AG04450 (cell line): Measurements from ENCODE around the gene TMEM9B. TPM values are rescaled to one million over a fixed set of nuclear protein-coding genes. Genes with fewer than 3 reads are reported as not detected.

Experiments
- CTCF ChIA-PET: fragments of 300-600, 350-600 bp; formaldehyde crosslinking; extraction: SDS; loops from one replicate; lab custom pipeline; 2022; ENCODE audit warnings: antibody characterized with exemption, inconsistent platforms; lab: Charles Lee
- POLR2A ChIA-PET: fragments of 350-600 bp; formaldehyde crosslinking; extraction: SDS; loops from one replicate; lab custom pipeline; 2021; ENCODE audit warnings: antibody characterized with exemption, inconsistent platforms; lab: Yijun Ruan, JAX
- DNase-seq: peaks from one replicate; pipeline ENCODE4 v3.0.0-alpha.2; 2011; ENCODE audit warnings: low read depth, low spot score
- H3K27ac ChIP-seq: one replicate; pipeline ENCODE4 v1.5.1; 2012; ENCODE audit warnings: low read depth, low read length, control low read depth
- H3K27me3 ChIP-seq: one replicate; pipeline ENCODE4 v1.6.0; 2012; ENCODE audit warnings: low read length; ENCODE audit not compliant: control insufficient read depth, insufficient read depth
- H3K4me3 ChIP-seq: 2 replicates; pipeline ENCODE4 v1.5.1; 2011; ENCODE audit warnings: mild to moderate bottlenecking, low read depth, low read length, control low read depth
- H3K9me3 ChIP-seq: 2 replicates; pipeline ENCODE4 v1.5.1; 2012; ENCODE audit warnings: low read length; ENCODE audit not compliant: control insufficient read depth, insufficient read depth
- CTCF ChIP-seq: IDR thresholded peaks from 2 replicates; pipeline ENCODE4 v1.5.1; 2011; ENCODE audit warnings: low read depth, low read length, control low read depth, inconsistent platforms
- polyA plus RNA-seq: library from polyadenylated mRNA; depleted of rRNA; stranded (reverse); fragments of >200 nt; gene quantifications from 2 replicates; pipeline ENCODE4 v1.2.3, GENCODE V29; 2011

Gene TMEM9B
- polyA plus RNA-seq, 1 experiment = 53.9 TPM

GRCh38 chr11:8933931-8934330 lies 30.3 kb downstream of the TMEM9B start:
- ChIA-PET POLR2A (no interaction called here), CTCF (interaction anchor here (0.5 to 1.1 kb wide), 2 partner anchors 8 to 31 kb away, joined by 3 to 6 read pairs; partner anchors contain the start of gene ASCL3)
- Histone ChIP-seq H3K27me3 (no peaks in the 10 kb centered on the region), H3K4me3 (no peak overlapping the region), H3K27ac (no peak overlapping the region), H3K9me3 (no peaks in the 10 kb centered on the region)
- peak; percentile 23; the same call in 1 of the 2 replicates for TF ChIP-seq CTCF
- no peak for DNase-seq

GRCh38 chr11:8932564-8933180 lies 31.6 kb downstream of the TMEM9B start, which contains the start of gene C11orf16:
Gene C11orf16 (minus strand): TSS chr11:8932947. CDS start chr11:8932308, 639 bp downstream.
- TF ChIP-seq CTCF = no peak
- H3K27ac ChIP-seq = no peak within 1 kb of the TSS
- H3K27me3 ChIP-seq = no peaks in the 10 kb centered on the region
- H3K4me3 ChIP-seq = no peak within 1 kb of the TSS
- no peak for DNase-seq
- ChIA-PET CTCF (no interaction called here), POLR2A (no interaction called here)
- H3K9me3 ChIP-seq = no peaks in the 10 kb centered on the region

- no peak overlapping the region for H3K27ac ChIP-seq
- TF ChIP-seq CTCF = no peak
- no peaks in the 10 kb centered on the region for H3K27me3 ChIP-seq
- no peak overlapping the region for H3K4me3 ChIP-seq
- ChIA-PET POLR2A (no interaction called here), CTCF (no interaction called here)
- DNase-seq = no peak
- H3K9me3 ChIP-seq = no peaks in the 10 kb centered on the region
Observed at GRCh38 chr11:8930456-8931175, 33.6 kb downstream of the TMEM9B start.

- POLR2A ChIA-PET = no interaction called here
- H3K4me3 ChIP-seq = no peak overlapping the region
- DNase-seq = no peak
- H3K27ac ChIP-seq = no peak overlapping the region
- CTCF ChIA-PET = interaction anchor here (0.9 to 1.1 kb wide), 2 partner anchors 13 to 30 kb away, joined by 3 to 4 read pairs; partner anchors contain the start of gene ASCL3
- H3K27me3 ChIP-seq = no peaks in the 10 kb centered on the region
- TF ChIP-seq CTCF = no peak
- H3K9me3 ChIP-seq = no peaks in the 10 kb centered on the region
Observed at GRCh38 chr11:8928981-8929615, 35.1 kb downstream of the TMEM9B start.
